ACC112 (cell line): ENCODE data around the gene CISD2.
"Not testable (repeated sequence)": the region's sequence is repeated elsewhere in the genome, so short reads cannot be mapped to it uniquely, and the experiment has no call there.

Source experiments
- H2AFZ ChIP-seq: fragments of 200-600 bp; sonication (generic); one replicate; pipeline ENCODE4 v1.6.0; 2017; ENCODE audit warnings: antibody characterized with exemption, low read length; ENCODE audit not compliant: unreplicated experiment
- H3K27ac ChIP-seq: fragments of 200-600 bp; sonication (generic); 2 replicates; pipeline ENCODE4 v1.5.1; 2014; ENCODE audit warnings: low read depth, mild to moderate bottlenecking, antibody characterized with exemption, low read length, moderate library complexity
- H3K27me3 ChIP-seq: fragments of 200-600 bp; sonication (generic); 2 replicates; pipeline ENCODE4 v1.6.1; 2014; ENCODE audit warnings: mild to moderate bottlenecking, antibody characterized with exemption, low read length, moderate library complexity, mixed read lengths; ENCODE audit not compliant: insufficient read depth
- H3K36me3 ChIP-seq: fragments of 200-600 bp; sonication (generic); 2 replicates; pipeline ENCODE4 v1.6.1; 2016; ENCODE audit warnings: mild to moderate bottlenecking, antibody characterized with exemption, low read length, moderate library complexity, mixed read lengths; ENCODE audit not compliant: insufficient read depth
- H3K4me1 ChIP-seq: fragments of 200-600 bp; sonication (generic); one replicate; pipeline ENCODE4 v1.6.1; 2016; ENCODE audit warnings: low read length, mixed read lengths; ENCODE audit not compliant: insufficient read depth, unreplicated experiment, control insufficient read depth
- H3K4me3 ChIP-seq: fragments of 200-600 bp; sonication (generic); 2 replicates; pipeline ENCODE4 v1.5.1; 2014; ENCODE audit warnings: mild to moderate bottlenecking, low read depth, low read length
- H3K79me2 ChIP-seq: fragments of 200-600 bp; sonication (generic); one replicate; pipeline ENCODE4 v1.6.0; 2016; ENCODE audit warnings: low read length; ENCODE audit not compliant: control insufficient read depth, unreplicated experiment, insufficient read depth

The CISD2 gene

GRCh38 chr4:102877477-102878106 lies 8.8 kb downstream of the CISD2 start:
- Histone ChIP-seq H3K36me3 (peaks cover 29% of the 10 kb centered on the region), H3K79me2 (peaks cover 36% of the 10 kb centered on the region)
- H3K27me3 ChIP-seq, H3K4me1 ChIP-seq, H3K4me3 ChIP-seq, H3K27ac ChIP-seq, H2AFZ ChIP-seq: not testable (repeated sequence)

- H3K27me3 ChIP-seq, H3K4me1 ChIP-seq, H3K4me3 ChIP-seq, H2AFZ ChIP-seq, H3K27ac ChIP-seq: not testable (repeated sequence)
- H3K79me2 ChIP-seq: peaks cover 28% of the 10 kb centered on the region
- peaks cover 29% of the 10 kb centered on the region for H3K36me3 ChIP-seq
Measured at GRCh38 chr4:102878349-102878748, 9.6 kb downstream of the CISD2 start.

DNA sequence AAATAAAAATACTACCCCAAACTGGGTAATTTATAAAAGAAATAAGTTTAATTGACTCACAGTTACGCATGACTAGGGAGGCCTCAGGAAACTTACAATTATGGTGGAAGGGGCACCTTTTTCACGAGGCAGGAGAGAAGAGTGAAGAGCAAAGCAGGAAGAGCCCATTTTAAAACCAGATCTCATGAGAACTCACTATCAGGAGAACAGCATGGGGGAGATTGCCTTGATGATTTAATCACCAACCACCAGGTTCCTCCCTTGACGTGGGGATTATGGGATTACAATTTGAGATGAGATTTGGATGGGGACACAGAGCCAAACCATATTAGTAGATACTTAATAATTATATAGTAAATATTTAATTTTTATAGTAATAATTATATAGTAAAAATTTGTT lies 10.1 kb downstream of the CISD2 start:
- Histone ChIP-seq H3K27me3 (no peaks in the 10 kb centered on the region), H3K4me1 (no peaks in the 10 kb centered on the region), H3K36me3 (peaks cover 29% of the 10 kb centered on the region), H3K79me2 (peaks cover 24% of the 10 kb centered on the region), H2AFZ (no peak overlapping the region), H3K27ac (no peak overlapping the region), H3K4me3 (no peak overlapping the region)

- H3K79me2 ChIP-seq: peaks cover 6% of the 10 kb centered on the region
- no peaks in the 10 kb centered on the region for H3K4me1 ChIP-seq
- H3K27ac ChIP-seq: no peak overlapping the region
- no peak overlapping the region for H3K4me3 ChIP-seq
- no peak overlapping the region for H2AFZ ChIP-seq
- H3K27me3 ChIP-seq: no peaks in the 10 kb centered on the region
- peaks cover 15% of the 10 kb centered on the region for H3K36me3 ChIP-seq
Measured at GRCh38 chr4:102881343-102881742, 12.6 kb downstream of the CISD2 start.

- Histone ChIP-seq H3K36me3 (peaks cover 4% of the 10 kb centered on the region; the same call in 1 of the 2 replicates), H3K79me2 (peaks cover 4% of the 10 kb centered on the region), H2AFZ (no peak overlapping the region), H3K27ac (no peak overlapping the region), H3K27me3 (no peaks in the 10 kb centered on the region), H3K4me3 (no peak overlapping the region), H3K4me1 (no peaks in the 10 kb centered on the region)
Measured at GRCh38 chr4:102883278-102883677, 14.5 kb downstream of the CISD2 start.

- H3K4me3 ChIP-seq, H3K27ac ChIP-seq, H3K79me2 ChIP-seq: not testable (repeated sequence)
Measured at GRCh38 chr4:102888570-102888969, 19.8 kb downstream of the CISD2 start.

DNA sequence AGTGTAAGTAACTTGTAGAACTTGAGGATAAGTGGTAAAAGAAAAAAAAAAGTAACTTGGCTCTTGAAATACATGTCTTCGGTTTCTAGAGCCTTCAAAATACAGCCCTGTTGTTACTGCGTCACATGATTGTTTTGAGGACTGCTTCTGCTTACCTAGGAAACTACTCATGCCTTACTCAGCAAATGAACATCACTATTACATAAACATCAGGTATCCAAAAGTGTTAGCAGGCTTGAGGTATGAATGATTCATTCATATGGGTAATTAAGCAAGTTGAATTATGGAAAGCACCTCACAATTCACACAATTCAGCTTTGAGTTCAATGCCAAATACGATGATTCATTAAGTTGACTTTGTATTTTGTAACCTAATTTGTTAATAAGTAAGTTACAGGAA lies 21.1 kb downstream of the CISD2 start:
- H3K4me3 ChIP-seq, H3K27me3 ChIP-seq, H3K27ac ChIP-seq, H2AFZ ChIP-seq, H3K4me1 ChIP-seq, H3K79me2 ChIP-seq, H3K36me3 ChIP-seq: not testable (repeated sequence)

More at GRCh38 chr4:102888570-102888969, 19.8 kb downstream of the CISD2 start:
- H3K36me3 ChIP-seq, H3K4me1 ChIP-seq, H3K27me3 ChIP-seq, H2AFZ ChIP-seq: not testable (repeated sequence)

GRCh38 chr4:102896547-102896946 lies 27.8 kb downstream of the CISD2 start:
- not testable (repeated sequence) for H3K4me1 ChIP-seq, H3K27me3 ChIP-seq, H3K27ac ChIP-seq, H2AFZ ChIP-seq, H3K4me3 ChIP-seq, H3K36me3 ChIP-seq, H3K79me2 ChIP-seq

DNA sequence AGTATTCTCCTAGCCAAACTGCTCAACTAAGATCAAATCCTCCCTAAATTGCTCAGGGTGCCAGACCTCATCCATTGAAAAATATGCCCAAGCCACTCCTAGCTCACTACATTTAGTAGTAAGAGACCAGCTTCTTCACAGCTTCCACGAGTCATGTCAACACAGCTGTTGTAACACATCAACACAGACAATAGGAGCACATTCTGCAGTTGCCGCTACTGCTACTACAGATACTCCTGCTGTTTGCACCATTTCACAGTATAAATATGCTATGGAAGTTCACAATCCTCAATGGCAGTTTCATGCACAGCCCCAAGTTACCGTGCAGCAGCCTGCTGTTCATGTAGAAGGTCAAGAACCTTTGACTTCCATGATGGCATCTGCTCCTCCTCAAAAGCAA lies 28.8 kb downstream of the CISD2 start:
- H3K27ac ChIP-seq, H3K79me2 ChIP-seq, H3K36me3 ChIP-seq, H3K4me1 ChIP-seq, H2AFZ ChIP-seq, H3K4me3 ChIP-seq, H3K27me3 ChIP-seq: not testable (repeated sequence)

GRCh38 chr4:102901804-102902203 lies 33.0 kb downstream of the CISD2 start:
- no peak overlapping the region for H3K27ac ChIP-seq

GRCh38 chr4:102918859-102919258 lies 50.1 kb downstream of the CISD2 start:
- Histone ChIP-seq H2AFZ (no peak overlapping the region), H3K4me1 (no peaks in the 10 kb centered on the region), H3K36me3 (no peaks in the 10 kb centered on the region), H3K27me3 (no peaks in the 10 kb centered on the region), H3K4me3 (no peak overlapping the region), H3K79me2 (no peaks in the 10 kb centered on the region), H3K27ac (no peak overlapping the region)

More at GRCh38 chr4:102901804-102902203, 33.0 kb downstream of the CISD2 start:
- H2AFZ ChIP-seq: no peak overlapping the region
- peaks cover 4% of the 10 kb centered on the region for H3K4me1 ChIP-seq
- H3K79me2 ChIP-seq: no peaks in the 10 kb centered on the region
- no peaks in the 10 kb centered on the region for H3K36me3 ChIP-seq
- no peaks in the 10 kb centered on the region for H3K27me3 ChIP-seq
- H3K4me3 ChIP-seq: no peak overlapping the region
